ENCODE results near the gene AFMID.
"Not testable (repeated sequence)": the region's sequence is repeated elsewhere in the genome, so short reads cannot be mapped to it uniquely, and the experiment has no call there.

The AFMID gene

GRCh38 chr17:78154903-78155811 is 32.0 kb upstream of the AFMID start:
- DNase-seq, result peak; percentile 67 to 73

GRCh38 chr17:78159575-78160158 is 27.5 kb upstream of the AFMID start:
- peak; percentile 74 to 92 for DNase-seq

GRCh38 chr17:78163881-78164747 is 23.0 kb upstream of the AFMID start:
- no peak for DNase-seq

- DNase-seq, result no peak
These were observed 22.2 kb upstream of the AFMID start for GRCh38 chr17:78164748-78165607.

- DNase-seq, result no peak
These were observed 20.7 kb upstream of the AFMID start for GRCh38 chr17:78166416-78166815.

- DNase-seq, result peak; percentile 85 to 86
These were observed 18.8 kb upstream of the AFMID start, which contains the start of gene SYNGR2 for GRCh38 chr17:78168242-78168902. Gene SYNGR2, plus strand, starts transcription at chr17:78168581. Its CDS starts 36 bp downstream, at chr17:78168617.

- DNase-seq, result no peak
These were observed 18.0 kb upstream of the AFMID start for GRCh38 chr17:78168903-78169793.

GRCh38 chr17:78170692-78171590 is 16.2 kb upstream of the AFMID start:
- DNase-seq, result no peak

- not testable (repeated sequence) for DNase-seq
These were observed 15.4 kb upstream of the AFMID start for GRCh38 chr17:78171591-78172248.

- DNase-seq, result no peak
These were observed 14.7 kb upstream of the AFMID start for GRCh38 chr17:78172249-78173051.

- DNase-seq, result no peak
These were observed 14.0 kb upstream of the AFMID start for GRCh38 chr17:78173097-78173715.

GRCh38 chr17:78174346-78174869 is 12.8 kb upstream of the AFMID start:
- no peak for DNase-seq

- no peak for DNase-seq
These were observed 12.1 kb upstream of the AFMID start for GRCh38 chr17:78174870-78175642.

GRCh38 chr17:78175643-78175981 is 11.6 kb upstream of the AFMID start:
- DNase-seq, result no peak

- peak; percentile 50 to 56 for DNase-seq
These were observed 10.6 kb upstream of the AFMID start for GRCh38 chr17:78176548-78177025.

GRCh38 chr17:78179372-78179771 is 7.8 kb upstream of the AFMID start:
- DNase-seq, result no peak

Measured in AML-193 (cell line).